NCI-H524 treated with DMSO at 0.1 percent for 48 hours (cell line): ENCODE measurements around the gene SLC2A10.

Experiments
- DNase-seq: peaks from one replicate; lab custom pipeline; 2025; lab: John Stamatoyannopoulos, UW

Gene SLC2A10

GRCh38 chr20:46682063-46682821 is 27.2 kb upstream of the SLC2A10 start:
- DNase-seq: no peak

GRCh38 chr20:46683011-46683667 is 26.3 kb upstream of the SLC2A10 start:
- no peak for DNase-seq

- DNase-seq: no peak
Measured at GRCh38 chr20:46683668-46683938, 25.8 kb upstream of the SLC2A10 start.

- DNase-seq: no peak
Measured at GRCh38 chr20:46683939-46684750, 25.3 kb upstream of the SLC2A10 start.

- DNase-seq: no peak
Measured at GRCh38 chr20:46688151-46689081, 21.0 kb upstream of the SLC2A10 start.

GRCh38 chr20:46689082-46689753 is 20.2 kb upstream of the SLC2A10 start, which contains the start of gene TP53RK:
TSS of gene TP53RK (minus strand) at chr20:46689444. CDS start at chr20:46689414, 30 bp downstream.
- peak; percentile 99 for DNase-seq

GRCh38 chr20:46689754-46690085 is 19.7 kb upstream of the SLC2A10 start:
- no peak for DNase-seq

- DNase-seq: no peak
Measured at GRCh38 chr20:46690219-46691106, 19.0 kb upstream of the SLC2A10 start.

- DNase-seq: no peak
Measured at GRCh38 chr20:46691196-46691595, 18.3 kb upstream of the SLC2A10 start.

GRCh38 chr20:46694484-46694883 is 15.0 kb upstream of the SLC2A10 start:
- no peak for DNase-seq

- DNase-seq: no peak
Measured at GRCh38 chr20:46695892-46696291, 13.6 kb upstream of the SLC2A10 start.

GRCh38 chr20:46696791-46697279 is 12.6 kb upstream of the SLC2A10 start:
- DNase-seq: no peak

GRCh38 chr20:46698788-46699187 is 10.7 kb upstream of the SLC2A10 start:
- no peak for DNase-seq

- DNase-seq: no peak
Measured at GRCh38 chr20:46699651-46700359, 9.6 kb upstream of the SLC2A10 start.

GRCh38 chr20:46700481-46700880 is 9.0 kb upstream of the SLC2A10 start:
- no peak for DNase-seq

GRCh38 chr20:46701057-46701456 is 8.4 kb upstream of the SLC2A10 start:
- no peak for DNase-seq

GRCh38 chr20:46701556-46701955 is 7.9 kb upstream of the SLC2A10 start:
- DNase-seq: no peak

GRCh38 chr20:46701986-46702385 is 7.5 kb upstream of the SLC2A10 start:
- DNase-seq: no peak

- DNase-seq: no peak
Measured at GRCh38 chr20:46702447-46703203, 6.8 kb upstream of the SLC2A10 start.
